Measurements from ENCODE around the gene PRMT7.

Gene PRMT7

DNA sequence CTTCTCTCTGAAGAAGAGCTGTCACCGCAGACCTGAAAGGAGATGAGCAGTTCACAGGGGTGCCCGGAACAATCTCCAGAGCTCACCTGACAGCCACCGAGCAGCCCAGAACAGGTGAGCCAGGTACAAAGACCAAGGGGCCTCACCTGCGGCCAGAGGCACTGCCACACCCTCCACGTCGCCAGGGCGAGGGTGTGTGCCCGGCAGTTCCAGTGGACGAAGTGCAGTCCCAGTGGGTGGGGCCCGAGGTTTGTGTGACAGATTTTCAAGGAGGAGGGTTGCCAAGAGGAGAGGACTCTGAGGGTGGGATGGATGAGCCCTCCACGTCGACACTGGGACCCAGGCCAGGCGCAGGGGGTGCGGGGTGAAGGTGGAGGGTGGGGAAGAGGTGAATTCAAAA, 75.8 kb downstream of the PRMT7 start:
- H3K27ac Mint-ChIP-seq: no peak overlapping the region
- peaks cover 5% of the 10 kb centered on the region for H3K4me1 Mint-ChIP-seq (ENCODE audit: low read depth)
- H3K36me3 Mint-ChIP-seq (ENCODE audit: low read depth): no peaks in the 10 kb centered on the region
- H3K27me3 Mint-ChIP-seq: no peaks in the 10 kb centered on the region
- no peaks in the 10 kb centered on the region for H3K9me3 Mint-ChIP-seq
- no peak overlapping the region for H3K4me3 Mint-ChIP-seq

DNA sequence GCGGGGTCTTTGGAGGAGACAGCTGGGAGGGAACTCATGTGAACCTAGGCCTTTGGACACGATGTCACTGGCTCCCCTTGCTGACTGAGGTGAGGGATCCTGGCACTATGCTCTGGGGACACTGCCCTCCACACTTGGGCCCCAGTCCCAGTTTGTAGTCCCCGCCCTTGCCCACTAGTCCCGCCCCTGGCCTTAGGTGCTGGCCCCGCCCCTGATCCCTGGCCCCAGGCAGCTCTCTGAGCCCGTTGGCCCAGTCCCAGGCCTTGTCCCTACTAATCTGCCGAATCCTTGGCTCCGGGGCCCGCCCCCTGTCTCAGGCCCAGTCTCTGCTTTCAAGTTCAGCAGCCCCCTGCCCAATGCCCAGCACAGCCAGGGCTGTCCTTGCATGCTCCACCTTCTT, 76.5 kb downstream of the PRMT7 start:
- H3K27ac Mint-ChIP-seq: no peak overlapping the region
- H3K4me1 Mint-ChIP-seq (ENCODE audit: low read depth): peaks cover 3% of the 10 kb centered on the region
- H3K36me3 Mint-ChIP-seq (ENCODE audit: low read depth): no peaks in the 10 kb centered on the region
- H3K9me3 Mint-ChIP-seq: no peaks in the 10 kb centered on the region
- H3K4me3 Mint-ChIP-seq: no peak overlapping the region
- no peaks in the 10 kb centered on the region for H3K27me3 Mint-ChIP-seq

DNA sequence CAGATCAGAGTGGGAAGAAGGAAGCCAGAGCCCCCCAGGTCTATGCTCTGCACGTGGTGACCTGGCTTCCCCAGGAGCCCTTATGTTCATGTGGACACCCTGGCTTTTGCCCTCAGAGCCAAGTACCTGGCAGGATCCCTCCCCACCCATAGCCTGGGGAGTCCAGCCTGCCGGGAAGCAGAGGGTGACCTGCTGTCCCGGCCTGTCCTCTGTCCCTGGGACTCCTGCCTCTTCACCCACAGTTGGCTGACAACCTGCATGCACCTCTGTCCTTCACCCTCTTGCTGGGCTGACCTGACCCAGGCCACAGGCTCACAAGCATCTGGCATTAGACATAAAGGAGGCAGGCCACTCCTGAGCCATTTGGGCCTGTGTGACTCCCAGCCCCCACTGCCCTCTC, 77.3 kb downstream of the PRMT7 start:
- Mint-ChIP-seq H3K36me3 (ENCODE audit: low read depth) (no peaks in the 10 kb centered on the region), H3K27ac (no peak overlapping the region), H3K4me3 (no peak overlapping the region), H3K4me1 (ENCODE audit: low read depth) (no peaks in the 10 kb centered on the region), H3K9me3 (no peaks in the 10 kb centered on the region), H3K27me3 (no peaks in the 10 kb centered on the region)

DNA sequence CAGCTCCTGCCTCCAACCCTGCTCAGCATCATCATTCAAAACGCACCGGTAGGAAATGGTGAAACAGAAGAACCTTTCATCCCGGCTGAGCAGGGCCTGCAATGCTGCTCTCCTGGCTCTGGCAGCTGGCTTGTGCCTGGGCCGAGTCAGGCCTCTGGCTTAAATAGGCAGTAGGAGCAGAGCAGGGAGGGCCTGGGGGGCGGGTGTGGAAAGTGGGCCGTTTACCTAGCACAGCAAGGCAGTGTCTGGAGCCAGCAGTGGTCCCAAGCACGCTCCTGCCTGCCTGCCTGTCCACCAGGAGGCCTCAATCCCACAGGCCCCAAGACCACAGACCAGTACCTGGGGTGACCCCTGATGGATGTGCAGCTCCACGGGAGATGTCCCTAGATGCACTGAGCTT, 78.2 kb downstream of the PRMT7 start:
- H3K9me3 Mint-ChIP-seq: no peaks in the 10 kb centered on the region
- no peaks in the 10 kb centered on the region for H3K36me3 Mint-ChIP-seq (ENCODE audit: low read depth)
- H3K27me3 Mint-ChIP-seq: no peaks in the 10 kb centered on the region
- no peak overlapping the region for H3K4me3 Mint-ChIP-seq
- H3K4me1 Mint-ChIP-seq (ENCODE audit: low read depth): no peaks in the 10 kb centered on the region
- H3K27ac Mint-ChIP-seq: no peak overlapping the region

DNA sequence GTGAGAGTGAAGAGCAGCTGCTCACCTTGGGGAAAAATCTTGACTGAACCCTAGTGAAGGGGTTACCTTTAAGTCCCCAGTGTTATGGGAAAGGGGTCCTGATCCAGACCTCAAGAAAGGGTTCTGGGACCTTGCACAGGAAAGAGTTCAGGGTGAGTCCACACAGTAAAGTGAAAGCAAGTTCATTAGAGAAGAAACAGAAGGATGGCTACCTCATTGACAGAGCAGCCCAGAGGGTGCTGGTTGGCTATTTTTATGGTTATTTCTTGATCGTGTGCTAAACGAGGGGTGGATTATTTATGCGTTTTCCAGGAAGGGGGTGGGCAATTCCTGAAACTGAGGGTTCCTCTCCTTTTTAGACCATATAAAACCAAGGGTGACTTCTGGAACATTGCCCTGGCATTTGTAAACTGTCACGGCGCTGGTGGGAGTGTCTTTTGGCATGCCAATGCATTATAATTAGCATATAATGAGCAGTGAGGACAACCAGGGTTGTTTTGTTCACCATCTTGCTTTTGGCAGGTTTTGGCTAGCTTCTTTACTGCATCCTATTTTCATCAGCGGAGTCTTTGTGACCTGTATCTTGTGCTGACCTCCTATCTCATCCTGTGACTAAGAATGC, 79.0 kb downstream of the PRMT7 start:
- H3K27me3 Mint-ChIP-seq: no peaks in the 10 kb centered on the region
- H3K4me3 Mint-ChIP-seq: no peak overlapping the region
- H3K4me1 Mint-ChIP-seq (ENCODE audit: low read depth): no peaks in the 10 kb centered on the region
- H3K27ac Mint-ChIP-seq: no peak overlapping the region
- H3K36me3 Mint-ChIP-seq (ENCODE audit: low read depth): no peaks in the 10 kb centered on the region
- no peaks in the 10 kb centered on the region for H3K9me3 Mint-ChIP-seq

DNA sequence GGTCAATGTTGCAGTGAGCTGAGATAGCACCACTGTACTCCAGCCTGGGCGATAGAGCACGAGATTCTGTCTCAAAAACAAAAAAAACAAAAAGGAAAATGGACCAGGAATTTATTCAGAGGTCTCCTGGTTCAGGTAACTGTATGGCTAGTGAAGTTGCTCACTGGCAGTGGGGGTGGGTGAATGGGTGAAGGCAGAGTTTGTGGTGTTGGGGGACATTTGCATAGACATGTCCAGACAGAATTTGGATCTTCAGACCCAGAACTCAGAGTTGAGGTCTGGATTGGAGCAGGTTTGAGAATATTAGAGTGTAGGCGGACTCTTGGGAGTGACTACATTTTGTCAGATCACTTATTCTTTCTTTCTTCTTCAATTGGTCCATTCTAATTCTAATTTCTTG, 82.5 kb downstream of the PRMT7 start:
- no peak overlapping the region for H3K27ac Mint-ChIP-seq
- no peaks in the 10 kb centered on the region for H3K36me3 Mint-ChIP-seq (ENCODE audit: low read depth)
- H3K9me3 Mint-ChIP-seq: no peaks in the 10 kb centered on the region

DNA sequence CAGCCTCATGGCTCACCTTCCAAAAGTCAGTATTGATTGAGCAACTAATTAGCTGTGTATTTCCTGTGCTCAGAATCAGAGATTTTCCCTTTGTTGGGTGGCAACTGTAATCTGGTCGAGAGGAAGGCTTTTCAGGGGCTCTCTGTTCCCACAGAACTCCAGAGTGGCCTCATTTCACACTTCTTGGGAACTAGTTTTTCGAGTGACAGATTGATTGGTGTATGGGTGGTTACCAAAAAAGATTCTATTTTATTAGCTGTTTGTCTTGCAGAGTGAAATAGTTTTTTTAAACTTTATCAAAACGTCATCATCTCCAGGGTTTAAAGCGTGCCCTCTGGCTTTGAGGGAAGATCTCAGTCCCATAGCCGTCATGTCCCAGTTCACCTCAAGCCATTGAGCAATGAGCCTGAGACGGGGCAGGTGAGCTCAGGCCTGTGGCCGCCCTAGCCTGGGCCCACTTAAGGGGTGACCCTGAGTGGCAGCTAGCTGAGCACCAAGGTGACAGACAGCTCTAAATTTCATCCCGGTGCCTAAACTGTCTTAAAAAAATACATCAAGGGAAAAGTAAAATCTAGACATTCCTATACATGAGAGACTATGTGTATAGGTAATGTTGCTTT, 84.5 kb downstream of the PRMT7 start:
- Mint-ChIP-seq H3K27me3 (no peaks in the 10 kb centered on the region), H3K36me3 (ENCODE audit: low read depth) (no peaks in the 10 kb centered on the region), H3K4me3 (no peak overlapping the region), H3K27ac (no peak overlapping the region), H3K9me3 (no peaks in the 10 kb centered on the region), H3K4me1 (ENCODE audit: low read depth) (no peaks in the 10 kb centered on the region)

More for the DNA sequence above, 82.5 kb downstream of the PRMT7 start:
- Mint-ChIP-seq H3K4me1 (ENCODE audit: low read depth) (no peaks in the 10 kb centered on the region), H3K27me3 (no peaks in the 10 kb centered on the region), H3K4me3 (no peak overlapping the region)

DNA sequence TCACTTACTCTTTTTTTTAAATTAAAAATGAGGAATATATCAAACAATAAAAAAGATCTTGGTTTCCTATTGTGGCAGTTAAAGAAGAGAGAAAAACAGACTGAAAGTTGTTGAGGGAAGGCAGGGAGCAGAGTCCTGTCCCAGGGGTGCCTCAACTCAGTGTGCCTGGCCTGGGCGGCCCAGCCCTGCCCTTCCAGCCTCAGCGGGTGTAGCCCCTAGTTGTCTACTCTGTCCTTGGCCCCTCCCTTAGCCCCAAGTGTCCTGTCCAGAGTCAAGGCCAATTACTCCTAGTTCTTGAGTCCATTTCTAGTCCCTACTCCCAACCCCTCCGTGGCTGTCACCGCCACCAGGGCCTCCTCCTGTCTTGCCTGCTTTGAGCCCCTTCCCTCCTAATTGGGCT, 85.0 kb downstream of the PRMT7 start:
- Mint-ChIP-seq H3K27ac (no peak overlapping the region), H3K4me3 (no peak overlapping the region), H3K36me3 (ENCODE audit: low read depth) (no peaks in the 10 kb centered on the region), H3K9me3 (no peaks in the 10 kb centered on the region), H3K4me1 (ENCODE audit: low read depth) (peaks cover 2% of the 10 kb centered on the region), H3K27me3 (no peaks in the 10 kb centered on the region)

DNA sequence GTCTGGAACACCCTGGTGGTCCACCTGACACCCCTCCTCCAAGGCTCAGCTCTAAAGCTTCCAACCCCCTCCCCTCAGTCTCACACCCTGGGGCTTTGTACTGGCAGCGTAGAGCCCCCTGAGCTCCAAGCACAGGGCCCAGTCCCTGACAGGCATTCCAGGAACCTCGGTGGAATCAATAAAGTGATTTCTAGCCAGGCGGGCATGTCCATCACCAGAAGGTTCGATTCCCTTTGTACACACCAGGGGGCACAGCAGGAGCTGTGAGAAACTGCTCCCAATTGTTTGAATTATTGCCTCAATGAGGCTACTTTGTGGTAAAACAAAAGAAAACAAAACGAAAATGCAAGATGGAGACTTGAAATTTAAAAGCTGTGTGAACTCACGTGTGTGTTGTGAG, 85.7 kb downstream of the PRMT7 start:
- no peak overlapping the region for H3K27ac Mint-ChIP-seq
- H3K4me3 Mint-ChIP-seq: no peak overlapping the region
- H3K4me1 Mint-ChIP-seq (ENCODE audit: low read depth): peaks cover 7% of the 10 kb centered on the region
- H3K27me3 Mint-ChIP-seq: no peaks in the 10 kb centered on the region
- no peaks in the 10 kb centered on the region for H3K36me3 Mint-ChIP-seq (ENCODE audit: low read depth)
- H3K9me3 Mint-ChIP-seq: no peaks in the 10 kb centered on the region

DNA sequence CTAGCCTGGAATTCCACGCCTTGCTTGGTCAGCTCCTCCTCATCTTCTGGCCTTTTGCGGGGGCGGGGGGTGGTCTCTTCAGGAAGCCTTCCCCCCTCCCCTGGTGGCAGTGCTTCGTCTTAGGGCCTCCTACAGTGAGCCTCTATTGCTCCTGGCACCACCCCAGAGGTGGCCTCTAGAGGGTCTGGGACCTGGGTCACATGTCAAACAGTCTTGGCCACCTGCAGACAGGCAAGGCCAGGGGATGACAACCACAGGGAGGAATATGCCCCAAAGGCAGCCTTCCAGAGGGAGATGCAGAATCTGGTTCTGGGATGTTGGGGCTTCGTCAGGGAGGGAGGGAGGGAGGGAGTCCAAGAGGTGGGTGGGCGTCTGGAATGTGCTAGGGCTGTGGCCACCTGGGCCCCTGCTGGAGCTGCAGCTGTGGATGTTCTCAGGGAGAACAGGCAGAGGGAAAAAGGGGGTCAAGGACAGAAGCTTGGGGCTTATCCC, 86.9 kb downstream of the PRMT7 start:
- no peaks in the 10 kb centered on the region for H3K27me3 Mint-ChIP-seq
- no peaks in the 10 kb centered on the region for H3K36me3 Mint-ChIP-seq (ENCODE audit: low read depth)
- no peak overlapping the region for H3K27ac Mint-ChIP-seq
- no peak overlapping the region for H3K4me3 Mint-ChIP-seq
- peaks cover 7% of the 10 kb centered on the region for H3K4me1 Mint-ChIP-seq (ENCODE audit: low read depth)
- H3K9me3 Mint-ChIP-seq: no peaks in the 10 kb centered on the region

DNA sequence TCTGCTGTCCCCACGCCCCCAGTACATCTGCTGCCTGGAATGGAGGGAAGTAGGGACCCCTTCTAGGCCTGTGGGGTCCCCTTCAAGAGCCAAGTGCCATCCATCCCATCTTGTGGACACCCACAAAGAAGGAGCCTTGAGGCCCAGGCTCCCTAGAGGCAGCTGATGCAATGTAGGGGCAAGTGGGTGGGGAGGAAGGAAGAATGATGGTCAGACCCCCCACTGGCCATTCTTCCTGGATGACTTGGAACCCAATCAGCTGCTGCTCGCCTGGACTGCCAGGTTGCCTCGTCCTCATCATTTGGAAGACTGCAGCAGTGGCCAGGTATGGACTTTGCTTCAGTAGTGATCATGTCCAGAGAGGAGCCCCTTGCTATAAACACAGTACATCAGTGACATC, 88.6 kb downstream of the PRMT7 start:
- peaks cover 7% of the 10 kb centered on the region for H3K4me1 Mint-ChIP-seq (ENCODE audit: low read depth)
- H3K9me3 Mint-ChIP-seq: no peaks in the 10 kb centered on the region
- no peaks in the 10 kb centered on the region for H3K36me3 Mint-ChIP-seq (ENCODE audit: low read depth)
- no peak overlapping the region for H3K27ac Mint-ChIP-seq
- H3K27me3 Mint-ChIP-seq: no peaks in the 10 kb centered on the region
- H3K4me3 Mint-ChIP-seq: no peak overlapping the region

DNA sequence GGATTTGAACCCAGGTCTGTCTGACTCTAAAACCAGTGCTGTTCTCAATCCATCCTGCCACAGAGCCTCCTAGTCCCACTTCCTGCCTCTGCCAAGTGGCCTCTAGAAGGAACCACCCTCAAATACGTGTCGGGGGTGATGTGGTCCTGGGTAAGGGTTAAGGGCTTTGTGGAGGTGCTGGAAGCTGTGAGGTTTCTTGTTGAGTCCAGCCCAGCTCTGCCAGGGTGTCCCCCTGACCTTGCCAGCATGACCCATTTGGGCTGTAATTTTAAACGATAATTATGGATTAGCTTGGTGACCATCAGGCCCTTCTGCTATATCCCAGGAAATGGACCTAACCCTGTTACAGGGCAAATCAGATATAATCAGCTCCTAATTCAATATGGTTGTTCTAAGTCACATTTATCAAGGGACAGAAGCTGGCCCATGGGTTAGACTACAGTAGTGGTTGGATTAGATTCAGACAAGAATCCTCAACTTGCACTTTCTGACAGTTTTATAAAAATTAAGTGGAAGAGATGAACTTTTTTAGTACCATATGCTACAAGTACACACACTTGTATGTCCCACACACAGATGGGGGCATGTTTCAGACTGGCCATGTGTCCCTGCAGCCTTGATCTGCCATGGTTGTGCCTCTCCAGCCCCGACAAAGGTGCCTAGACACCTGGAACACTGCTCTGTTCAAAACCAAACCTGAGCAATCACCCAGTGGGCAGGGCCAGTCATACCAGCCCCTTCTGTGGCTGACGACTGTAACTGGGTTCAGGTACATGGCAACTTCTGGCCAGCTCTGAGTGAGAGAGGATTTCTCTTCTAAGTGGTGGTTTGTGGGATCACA, 89.5 kb downstream of the PRMT7 start:
- Mint-ChIP-seq H3K36me3 (ENCODE audit: low read depth) (no peaks in the 10 kb centered on the region), H3K9me3 (no peaks in the 10 kb centered on the region), H3K4me1 (ENCODE audit: low read depth) (peaks cover 7% of the 10 kb centered on the region), H3K4me3 (no peak overlapping the region), H3K27me3 (no peaks in the 10 kb centered on the region), H3K27ac (no peak overlapping the region)

DNA sequence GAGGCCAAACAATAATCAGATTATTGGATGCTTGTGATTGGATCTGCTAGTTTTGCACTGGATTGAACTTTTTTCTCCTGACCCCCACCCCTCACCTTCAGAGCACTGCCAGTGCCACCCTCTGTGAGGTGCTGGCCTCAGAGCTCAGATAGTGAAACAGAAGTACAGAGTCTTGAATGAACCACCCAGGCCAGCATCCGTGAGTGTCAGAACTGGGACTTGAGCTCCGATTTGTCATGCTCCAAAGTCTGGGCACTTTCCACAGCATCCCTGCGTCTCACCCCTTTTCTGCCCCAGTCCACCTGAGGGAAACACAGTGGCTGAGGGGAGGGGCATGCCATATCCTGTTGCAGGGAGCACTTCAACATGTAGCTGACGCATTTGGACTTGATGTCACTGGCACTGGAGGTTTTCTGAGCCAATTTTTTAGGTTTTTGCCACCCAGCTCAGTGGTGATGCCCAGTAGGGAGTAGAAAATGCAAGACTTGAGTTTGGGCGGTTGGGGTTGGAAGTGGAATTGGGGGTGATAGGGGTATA, 90.2 kb downstream of the PRMT7 start:
- H3K4me1 Mint-ChIP-seq (ENCODE audit: low read depth): peaks cover 7% of the 10 kb centered on the region
- no peaks in the 10 kb centered on the region for H3K27me3 Mint-ChIP-seq
- no peak overlapping the region for H3K4me3 Mint-ChIP-seq
- H3K27ac Mint-ChIP-seq: no peak overlapping the region
- H3K36me3 Mint-ChIP-seq (ENCODE audit: low read depth): no peaks in the 10 kb centered on the region
- H3K9me3 Mint-ChIP-seq: no peaks in the 10 kb centered on the region

DNA sequence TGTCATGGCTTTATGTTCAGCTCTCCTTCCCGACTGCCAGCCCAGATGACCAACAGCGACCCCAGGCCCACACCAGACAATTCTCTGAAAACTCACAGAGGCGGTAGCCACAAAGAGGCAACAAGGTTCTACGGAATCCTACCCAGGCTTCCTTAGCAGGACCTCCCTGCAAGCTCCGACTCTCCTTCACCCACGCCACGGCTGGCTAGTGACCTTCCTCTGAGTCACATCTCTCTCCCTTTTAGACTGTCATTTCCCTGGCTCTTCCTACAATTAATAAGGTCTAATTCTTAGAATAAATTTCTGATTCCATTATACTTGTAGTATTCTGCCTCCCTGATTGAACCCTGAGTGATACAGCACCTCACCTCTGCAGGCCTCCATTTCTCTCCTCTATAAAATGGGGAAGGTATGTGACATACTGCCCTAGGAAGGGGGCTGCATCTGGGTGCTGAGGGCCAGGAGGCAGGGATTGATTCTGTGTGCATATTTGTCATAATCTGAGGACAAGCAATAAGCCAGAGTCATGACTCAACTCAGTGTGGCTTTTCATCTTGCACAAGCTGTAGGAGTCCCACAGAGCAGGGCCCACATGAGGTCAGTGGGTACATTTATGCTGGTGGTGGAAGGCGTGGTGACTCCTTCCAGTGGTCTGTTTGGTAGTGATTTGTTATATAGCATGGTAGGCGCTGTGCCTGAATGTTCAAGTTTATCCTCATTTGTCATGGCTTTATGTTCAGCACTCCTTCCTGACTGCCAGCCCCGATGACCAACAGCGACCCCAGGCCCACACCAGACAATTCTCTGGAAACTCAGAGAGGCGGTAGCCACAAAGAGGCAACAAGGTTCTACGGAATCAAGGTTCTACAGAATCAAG, 91.3 kb downstream of the PRMT7 start:
- Mint-ChIP-seq H3K9me3 (no peaks in the 10 kb centered on the region), H3K27me3 (peaks cover 5% of the 10 kb centered on the region), H3K27ac (no peak overlapping the region), H3K4me1 (ENCODE audit: low read depth) (peaks cover 7% of the 10 kb centered on the region), H3K4me3 (no peak overlapping the region), H3K36me3 (ENCODE audit: low read depth) (no peaks in the 10 kb centered on the region)

DNA sequence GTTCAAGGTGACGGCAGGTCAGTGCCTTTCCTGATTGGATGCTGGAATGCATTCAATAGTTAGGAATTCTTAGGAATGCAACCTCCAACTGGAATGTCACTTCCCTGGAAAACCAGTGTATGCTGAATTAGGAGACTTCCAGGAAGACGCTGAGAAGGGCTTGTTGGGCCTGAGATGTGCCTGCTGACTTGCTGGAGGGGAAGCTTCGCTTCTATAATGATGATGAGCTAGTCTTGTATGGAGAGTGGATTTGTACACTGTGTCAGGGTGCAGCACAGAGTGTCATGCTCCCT, 91.9 kb downstream of the PRMT7 start:
- H3K4me3 Mint-ChIP-seq: no peak overlapping the region
- no peak overlapping the region for H3K27ac Mint-ChIP-seq
- H3K27me3 Mint-ChIP-seq: peaks cover 5% of the 10 kb centered on the region
- H3K36me3 Mint-ChIP-seq (ENCODE audit: low read depth): no peaks in the 10 kb centered on the region
- peaks cover 7% of the 10 kb centered on the region for H3K4me1 Mint-ChIP-seq (ENCODE audit: low read depth)
- no peaks in the 10 kb centered on the region for H3K9me3 Mint-ChIP-seq

Measured in stimulated activated naive CD8-positive, alpha-beta T cell treated with anti-CD3 and anti-CD28 coated beads, Interleukin-15, Interleukin-2, amounts not matched to agents 100 ng/mL and 50 ng/mL, for 24 hours (primary cell).